Stimulated activated CD4-positive, alpha-beta T cell treated with anti-CD3 and anti-CD28 coated beads, Interleukin-1b, Interleukin-23, amount 100 ng/mL, for 1 hour (primary cell): ENCODE results near the gene FRY.

ENCODE experiments used
- DNase-seq, 2 donors: peaks; one replicate each; pipeline ENCODE4 v3.0.0-alpha.2; 2020; ENCODE audit warnings: low read depth in 2 of 2

Gene FRY

GRCh38 chr13:32086366-32086765 is 54.8 kb downstream of the FRY start:
- DNase-seq: no peak

GRCh38 chr13:32086791-32087441 is 55.3 kb downstream of the FRY start:
- no peak for DNase-seq

GRCh38 chr13:32087955-32088747 is 56.6 kb downstream of the FRY start:
- no peak for DNase-seq

GRCh38 chr13:32092496-32092895 is 60.9 kb downstream of the FRY start:
- no peak for DNase-seq

GRCh38 chr13:32093006-32093405 is 61.4 kb downstream of the FRY start:
- DNase-seq: no peak

- DNase-seq: no peak
These were observed 66.7 kb downstream of the FRY start for GRCh38 chr13:32098272-32098671.

GRCh38 chr13:32105653-32106313 is 74.2 kb downstream of the FRY start:
- no peak for DNase-seq

GRCh38 chr13:32107474-32107873 is 75.9 kb downstream of the FRY start:
- DNase-seq: no peak

- DNase-seq: no peak
These were observed 76.4 kb downstream of the FRY start for GRCh38 chr13:32107973-32108372.

- DNase-seq: no peak
These were observed 82.0 kb downstream of the FRY start for GRCh38 chr13:32113532-32113931.

GRCh38 chr13:32114284-32114950 is 82.8 kb downstream of the FRY start:
- DNase-seq: no peak

- DNase-seq: no peak
These were observed 83.5 kb downstream of the FRY start for GRCh38 chr13:32115066-32115465.

- DNase-seq: no peak
These were observed 84.6 kb downstream of the FRY start for GRCh38 chr13:32116210-32116609.

GRCh38 chr13:32117001-32117400 is 85.4 kb downstream of the FRY start:
- no peak for DNase-seq

- DNase-seq: no peak
These were observed 86.1 kb downstream of the FRY start for GRCh38 chr13:32117701-32118100.

GRCh38 chr13:32121316-32121715 is 89.7 kb downstream of the FRY start:
- no peak for DNase-seq

GRCh38 chr13:32124743-32125142 is 93.2 kb downstream of the FRY start:
- DNase-seq: no peak

GRCh38 chr13:32125221-32125689 is 93.7 kb downstream of the FRY start:
- no peak for DNase-seq

GRCh38 chr13:32125751-32126150 is 94.2 kb downstream of the FRY start:
- no peak for DNase-seq

GRCh38 chr13:32126278-32126677 is 94.7 kb downstream of the FRY start:
- no peak for DNase-seq

- no peak for DNase-seq
These were observed 95.2 kb downstream of the FRY start for GRCh38 chr13:32126756-32127155.

GRCh38 chr13:32127691-32128090 is 96.1 kb downstream of the FRY start:
- no peak for DNase-seq
